Measurements from ENCODE around the gene CCDC102A. TPM values are rescaled to one million over a fixed set of nuclear protein-coding genes. Genes with fewer than 3 reads are reported as not detected.

CCDC102A gene
- total and polyA plus RNA-seq, 2 of the 13 experiments (the other 11 are each of a cell fraction or from before 2014, with no cell fraction given) = 2.1 to 2.8 TPM

GRCh38 chr16:57530104-57530521 is 6.3 kb downstream of the CCDC102A start (continued):
- no peak for TF ChIP-seq ZNF414 (CRISPR knock-in tag; IDR thresholded peaks at IDR 0.05)
- TF ChIP-seq SNAPC2 (CRISPR knock-in tag; IDR thresholded peaks at IDR 0.05) = no peak
- TF ChIP-seq ZFP82 (CRISPR knock-in tag; IDR thresholded peaks at IDR 0.05; ENCODE audit: borderline replicate concordance) = no peak
- 0 out of 2 replicates have a peak, but pooled peaks have one; percentile 33 for TF ChIP-seq DNMT3B (CRISPR knock-in tag; conservative IDR thresholded peaks at IDR 0.05)
- TF ChIP-seq ZBTB7B (CRISPR knock-in tag; IDR thresholded peaks at IDR 0.05) = no peak
- TF ChIP-seq ZNF563 (CRISPR knock-in tag; IDR thresholded peaks at IDR 0.05) = no peak
- no peak for TF ChIP-seq ZC3H4 (CRISPR knock-in tag; IDR thresholded peaks at IDR 0.05; ENCODE audit: borderline replicate concordance)
- TF ChIP-seq ZGPAT (CRISPR knock-in tag; IDR thresholded peaks at IDR 0.05) = 0 out of 2 replicates have a peak, but pooled peaks have one; percentile 29
- no peak for TF ChIP-seq MYNN (CRISPR knock-in tag; IDR thresholded peaks at IDR 0.05; ENCODE audit: low read depth)
- TF ChIP-seq ETV5 (CRISPR knock-in tag; IDR thresholded peaks at IDR 0.05; ENCODE audit: borderline replicate concordance) = peak; percentile 83; the same call in 1 of the 2 replicates
- no peak for TF ChIP-seq KLF6 (CRISPR knock-in tag; IDR thresholded peaks at IDR 0.05)
- TF ChIP-seq HMGXB4 (CRISPR knock-in tag; IDR thresholded peaks at IDR 0.05; ENCODE audit: borderline replicate concordance in 1 of 2, low read depth in 1 of 2) = no peak
- TF ChIP-seq ZNF142 (CRISPR knock-in tag; IDR thresholded peaks at IDR 0.05) = no peak
- no peak for TF ChIP-seq MIER2 (CRISPR knock-in tag; IDR thresholded peaks at IDR 0.05)
- TF ChIP-seq ZNF878 (CRISPR knock-in tag; IDR thresholded peaks at IDR 0.05) = no peak
- no peak for TF ChIP-seq ZNF607 (CRISPR knock-in tag; IDR thresholded peaks at IDR 0.05; ENCODE audit: borderline replicate concordance)
- TF ChIP-seq RARA (CRISPR knock-in tag; IDR thresholded peaks at IDR 0.05) = no peak

Measured in HepG2 (cell line).